Measurements from ENCODE around the gene SPINK4.

SPINK4 gene

DNA sequence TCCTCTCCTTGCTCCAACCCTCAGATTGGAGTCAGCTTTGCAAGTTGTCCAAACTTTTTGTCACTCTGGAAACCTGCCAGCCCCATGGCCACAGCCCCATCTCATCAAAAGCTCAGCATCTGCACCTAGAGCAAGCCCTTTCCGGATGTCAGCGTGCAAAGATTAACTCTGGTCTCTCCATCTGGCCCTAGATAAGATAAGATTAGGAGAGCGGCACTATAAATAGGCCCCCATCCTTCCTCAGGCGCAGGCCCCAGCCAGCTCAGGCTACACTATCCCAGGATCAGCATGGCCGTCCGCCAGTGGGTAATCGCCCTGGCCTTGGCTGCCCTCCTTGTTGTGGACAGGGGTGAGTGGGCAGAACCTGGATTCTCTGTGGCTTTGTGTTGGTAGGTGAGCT, at the start of gene SPINK4:
Gene SPINK4, plus strand, starts transcription at position 247 of the 400 bp plus-strand sequence. Its CDS starts 42 bp downstream, at position 289.
- no peak for DNase-seq

- DNase-seq = no peak
Measured at GRCh38 chr9:33192493-33193255, 47.3 kb upstream of the SPINK4 start.

DNA sequence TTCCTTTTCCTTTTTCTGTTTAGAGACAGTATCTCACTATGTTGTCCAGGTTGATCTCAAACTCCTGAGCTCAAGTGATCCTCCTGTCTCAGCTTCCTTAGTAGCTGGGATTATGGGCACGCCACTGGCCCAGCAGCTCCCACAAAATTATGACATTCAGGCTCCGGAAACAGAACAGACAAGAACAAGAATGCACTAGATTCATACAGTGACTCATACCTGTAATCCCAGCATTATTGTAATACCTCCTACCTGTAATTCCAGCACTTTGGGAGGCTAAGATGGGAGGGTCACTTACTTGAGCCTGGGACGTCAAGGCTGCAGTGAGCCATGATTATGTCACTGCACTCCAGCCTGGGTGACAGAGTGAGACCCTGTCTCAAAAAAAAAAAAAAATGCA, 46.1 kb upstream of the SPINK4 start:
- no peak for DNase-seq

- no peak for DNase-seq
Measured at GRCh38 chr9:33196736-33197135, 43.2 kb upstream of the SPINK4 start.

- no peak for DNase-seq
Measured at GRCh38 chr9:33197279-33198152, 42.5 kb upstream of the SPINK4 start.

GRCh38 chr9:33198165-33198564, 41.8 kb upstream of the SPINK4 start:
- DNase-seq = no peak

DNA sequence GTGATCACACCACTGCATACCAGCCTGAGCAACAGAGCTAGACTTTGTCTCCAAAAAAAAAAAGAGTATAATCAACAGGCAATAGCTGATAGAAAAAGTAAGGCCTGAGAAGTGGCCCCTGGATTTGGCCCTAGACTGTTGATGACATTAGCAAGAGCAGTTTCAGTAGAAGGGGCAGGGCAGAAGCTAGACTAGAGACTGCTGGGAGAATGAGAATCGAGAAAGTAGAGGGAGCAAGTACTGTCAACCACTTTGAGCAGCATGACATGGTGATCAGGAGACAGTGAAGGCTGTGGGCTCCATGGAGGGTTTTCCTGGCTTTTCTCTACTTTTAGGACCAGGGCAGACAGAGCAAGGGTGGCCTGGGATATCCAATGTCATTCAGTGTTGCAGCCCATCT, 37.9 kb upstream of the SPINK4 start:
- no peak for DNase-seq

GRCh38 chr9:33202552-33203201, 37.3 kb upstream of the SPINK4 start:
- no peak for DNase-seq

DNA sequence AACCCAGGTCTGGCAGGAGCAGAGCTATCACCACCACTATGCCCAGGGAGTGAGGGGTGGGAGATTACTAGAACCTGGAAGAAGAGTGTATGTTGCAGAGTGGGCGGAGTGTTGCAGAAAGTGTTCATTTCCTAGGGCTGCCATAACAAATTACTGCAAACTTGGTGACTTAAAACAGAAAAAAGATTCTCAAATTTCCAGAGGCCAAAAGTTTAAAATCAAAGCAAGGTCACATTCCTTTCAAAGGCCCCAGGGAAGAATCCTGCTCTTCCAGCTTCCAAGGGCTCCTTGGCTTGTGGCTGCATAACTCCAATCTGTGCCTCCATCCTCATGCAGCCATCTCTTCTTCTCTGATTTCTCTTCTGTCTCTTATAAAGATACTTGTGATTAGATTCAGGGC, 30.6 kb upstream of the SPINK4 start:
- DNase-seq = no peak

- DNase-seq = no peak
Measured at GRCh38 chr9:33210006-33210715, 29.8 kb upstream of the SPINK4 start.

DNA sequence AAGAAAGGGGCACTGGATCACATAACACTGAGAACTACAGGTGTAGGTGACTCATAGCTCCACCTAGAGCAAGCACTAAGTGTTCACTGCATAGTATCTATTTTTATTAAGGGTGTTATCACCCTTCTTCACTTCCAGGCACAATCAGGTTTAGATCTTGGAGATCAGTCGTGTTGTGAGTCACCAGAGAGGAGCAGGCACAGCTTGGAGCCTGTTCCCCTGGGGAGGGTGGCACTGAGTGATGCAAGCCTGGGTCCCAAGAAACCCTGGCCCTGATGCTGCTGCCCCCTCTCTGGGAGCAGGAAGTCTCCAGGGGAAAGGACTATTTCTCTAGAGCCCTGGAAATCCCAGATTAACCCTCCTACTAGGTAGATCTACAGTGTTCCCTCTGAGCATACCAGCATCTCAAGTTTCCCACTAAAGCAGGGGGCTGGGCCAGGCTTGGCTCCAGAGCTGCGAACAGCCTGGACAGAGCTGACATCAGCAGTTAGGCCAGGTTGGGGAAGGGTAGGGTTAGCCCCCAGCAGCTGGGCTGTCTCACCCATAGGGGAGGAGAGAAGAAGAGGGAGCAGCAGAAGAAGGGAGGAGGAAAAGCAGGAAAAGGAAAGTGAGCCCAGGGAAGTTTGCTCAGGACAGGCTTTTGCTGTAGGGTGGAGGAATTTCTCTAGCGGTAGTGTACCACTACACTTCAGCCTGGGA, 28.1 kb upstream of the SPINK4 start:
- no peak for DNase-seq

DNA sequence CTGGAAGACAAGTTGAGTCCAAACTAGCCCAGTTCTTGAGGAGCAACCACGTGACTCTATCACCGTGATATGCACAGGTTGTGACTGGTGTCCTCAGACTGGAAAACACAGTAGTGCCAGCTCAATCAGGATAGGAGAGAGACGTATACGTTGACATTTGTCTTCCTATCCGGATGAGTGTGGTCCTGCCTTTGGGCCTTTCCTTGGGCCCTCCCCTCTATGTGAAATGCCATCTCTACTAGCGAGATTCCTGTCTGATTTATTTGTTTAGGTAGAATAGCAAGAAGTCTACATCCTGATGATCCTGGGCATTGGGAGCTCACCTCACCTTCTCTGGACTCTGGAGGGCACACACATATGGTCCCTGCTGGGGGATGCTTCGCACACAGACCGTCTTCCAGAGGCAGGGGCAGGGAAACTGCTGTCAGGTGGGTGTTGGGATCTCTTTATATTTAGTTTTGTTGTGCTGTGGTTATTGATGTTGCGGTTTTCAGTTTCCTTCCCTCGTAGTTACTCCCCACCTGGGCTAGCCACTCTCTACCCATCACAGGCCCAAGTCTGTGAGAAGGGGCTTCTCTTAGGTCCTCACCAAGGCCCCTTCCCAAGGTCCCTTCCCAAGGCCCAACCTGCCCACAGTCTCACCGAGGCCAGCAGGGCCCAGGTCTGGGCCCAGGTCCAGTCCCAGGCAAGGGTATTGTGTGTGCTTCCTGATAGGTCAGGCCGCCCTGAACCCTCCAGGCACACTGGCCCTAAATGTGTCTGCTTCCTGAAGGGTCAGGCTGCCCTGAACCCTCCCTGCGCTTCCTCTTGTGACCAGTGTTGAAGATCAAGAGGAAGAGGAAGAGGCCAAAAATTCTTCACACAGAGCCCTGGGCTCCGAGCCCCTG, 19.0 kb upstream of the SPINK4 start:
- DNase-seq = no peak

- no peak for DNase-seq
Measured at GRCh38 chr9:33221568-33221884, 18.4 kb upstream of the SPINK4 start.

DNA sequence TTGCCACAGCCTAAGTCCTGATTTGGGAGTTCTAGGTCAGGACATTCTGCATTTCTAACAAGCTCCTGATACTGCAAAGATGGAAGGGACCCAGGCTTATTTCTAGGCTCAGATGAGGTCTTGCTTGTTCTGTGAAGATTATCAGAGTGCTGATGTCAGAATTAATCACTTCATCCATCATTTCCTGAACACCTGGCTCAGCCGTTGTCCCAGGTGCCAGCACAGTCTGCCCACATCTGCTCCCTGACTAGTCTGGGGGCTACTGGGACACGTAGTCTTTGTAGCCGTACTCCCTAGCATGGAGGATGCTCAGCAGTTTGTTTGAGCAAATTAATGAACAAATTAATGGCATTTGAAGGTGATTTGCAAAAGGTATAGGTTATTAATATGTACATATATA, 17.9 kb upstream of the SPINK4 start:
- no peak for DNase-seq

GRCh38 chr9:33223696-33224095, 16.3 kb upstream of the SPINK4 start:
- DNase-seq = no peak

GRCh38 chr9:33225319-33226147, 14.4 kb upstream of the SPINK4 start:
- peak; percentile 62 for DNase-seq

GRCh38 chr9:33227008-33227398, 13.0 kb upstream of the SPINK4 start:
- no peak for DNase-seq

DNA sequence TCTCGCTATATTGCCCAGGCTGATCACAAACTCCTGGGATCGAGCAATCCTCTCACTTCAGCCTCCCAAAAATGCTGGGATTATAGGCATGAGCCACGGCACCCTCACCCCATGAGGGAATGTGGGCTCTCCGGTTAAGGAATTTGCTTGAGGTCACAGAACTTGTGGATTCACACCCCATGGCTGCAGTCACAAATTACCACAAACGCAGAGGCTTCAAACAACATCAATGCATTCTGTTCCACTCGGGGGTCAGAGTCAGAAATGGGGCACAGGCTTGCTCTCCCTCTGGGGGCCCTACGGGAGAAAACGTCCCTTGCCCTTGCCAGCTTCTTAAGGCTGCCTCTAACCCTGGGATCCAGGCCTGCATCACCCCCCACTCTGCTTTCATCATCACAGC, 12.2 kb upstream of the SPINK4 start:
- no peak for DNase-seq

- DNase-seq = no peak
Measured at GRCh38 chr9:33228606-33229005, 11.4 kb upstream of the SPINK4 start.

DNA sequence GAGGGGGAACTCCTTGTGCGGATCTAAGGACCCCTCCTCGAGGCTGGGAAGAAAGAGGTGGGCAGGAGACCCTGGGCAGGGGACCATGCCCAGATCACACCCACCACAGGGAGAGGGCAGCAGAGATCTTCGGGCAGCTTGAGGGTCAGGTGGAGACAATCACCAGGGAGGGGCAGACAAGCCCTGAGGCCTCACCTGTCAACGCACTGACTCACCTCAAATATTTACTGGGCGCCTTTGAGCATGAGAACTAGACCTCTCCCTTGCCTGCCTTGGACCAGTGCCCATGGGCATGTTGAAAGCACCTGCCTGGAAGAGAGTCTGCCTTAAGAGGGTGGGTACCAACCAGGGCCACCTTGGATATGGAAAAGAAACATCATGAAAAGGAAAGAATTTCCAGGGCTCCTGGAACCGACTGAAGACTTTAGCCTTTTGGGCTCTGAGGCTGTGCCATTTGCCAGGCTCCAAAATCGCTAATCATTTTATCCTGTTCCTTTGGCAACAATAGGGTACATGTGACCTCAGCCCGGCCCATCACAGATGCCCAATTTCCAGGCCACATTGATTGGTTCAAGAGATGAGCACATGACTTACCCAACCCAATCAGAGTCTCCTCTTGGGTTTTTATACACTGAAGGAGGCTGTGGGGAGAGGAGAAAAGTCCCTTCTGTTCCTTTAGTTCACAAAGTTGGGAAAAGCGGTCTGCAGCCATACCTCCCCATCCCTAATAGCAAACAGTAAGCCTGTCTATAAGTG, 10.4 kb upstream of the SPINK4 start:
- peak; percentile 68 for DNase-seq
